ENCODE results near the gene LIPK. TPM values are rescaled to one million over a fixed set of nuclear protein-coding genes. Genes with fewer than 3 reads are reported as not detected.

LIPK gene
- total and polyA plus RNA-seq, 9 of the 15 experiments (the other 6 are each of a cell fraction or from before 2014, with no cell fraction given), result not detected

DNA sequence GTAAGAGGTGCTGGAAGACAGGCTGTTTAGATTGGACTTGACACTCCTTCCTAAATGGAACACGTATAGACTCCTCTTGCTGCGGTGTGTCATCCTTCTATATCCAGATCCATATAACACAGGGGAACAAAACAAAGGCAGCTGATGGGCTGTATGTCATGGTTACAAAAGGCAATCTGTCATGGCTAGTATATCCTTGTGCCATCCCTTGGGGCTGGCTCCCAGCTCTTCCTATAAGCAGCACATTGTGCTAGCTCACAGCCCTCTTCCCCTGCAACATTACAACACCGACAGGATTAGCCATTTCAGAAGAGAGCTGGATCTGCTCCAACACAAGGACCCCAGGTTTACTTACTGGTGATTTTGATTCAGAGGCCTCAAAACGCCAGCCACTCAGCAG lies 15.3 kb downstream of the LIPK start (continued):
- TF ChIP-seq IRF9 (tag; IDR thresholded peaks at IDR 0.05), result no peak

GRCh38 chr10:88725798-88726197 lies 19.7 kb downstream of the LIPK start:
- no peaks in the 10 kb centered on the region for H4K20me1 ChIP-seq (replicated peaks; ENCODE audit: control insufficient read depth, insufficient read depth, low read length)
- no peaks in the 10 kb centered on the region for H3K79me2 ChIP-seq (ENCODE audit: control insufficient read depth, insufficient read depth, low read length)
- DNase-seq (ENCODE audit: extremely low read depth in 1 of 4, low spot score in 3 of 4) (no peak), FAIRE-seq (no peak), ATAC-seq (no peak)
- no peak overlapping the region for H3K27ac ChIP-seq (ENCODE audit: extremely low read depth, low read depth, low read length)
- no peak overlapping the region for H3K4me3 ChIP-seq
- TF ChIP-seq ZFP30 (CRISPR knock-in tag; IDR thresholded peaks at IDR 0.05; ENCODE audit: borderline replicate concordance) (no peak), POLR3G (IDR thresholded peaks at IDR 0.05; ENCODE audit: extremely low read depth, insufficient read length, insufficient replicate concordance) (no peak), YY1 (IDR thresholded peaks at IDR 0.05; ENCODE audit: borderline replicate concordance in 1 of 3, control insufficient read depth in 1 of 3, extremely low read depth in 1 of 3, insufficient read depth in 3 of 3, insufficient read length in 1 of 3, insufficient replicate concordance in 2 of 3, low read depth in 1 of 3, low read length in 2 of 3) (no peak), HES1 (IDR thresholded peaks at IDR 0.05; ENCODE audit: low read depth) (no peak), ZNF511 (CRISPR knock-in tag; IDR thresholded peaks at IDR 0.05) (no peak), ZNF77 (CRISPR knock-in tag; IDR thresholded peaks at IDR 0.05) (no peak), GTF2B (IDR thresholded peaks at IDR 0.05; ENCODE audit: extremely low read depth, insufficient read length) (no peak), RBBP5 (IDR thresholded peaks at IDR 0.05; ENCODE audit: borderline replicate concordance, insufficient read depth, low read length, poor library complexity, severe bottlenecking) (no peak), NCOA2 (IDR thresholded peaks at IDR 0.05; ENCODE audit: partially characterized antibody in 2 of 2) (no peak), RBM14 (IDR thresholded peaks at IDR 0.05; ENCODE audit: borderline replicate concordance, insufficient read depth, low read depth, low read length) (no peak), ZSCAN29 (IDR thresholded peaks at IDR 0.05) (no peak)
- TF ChIP-seq, protein P1, sequence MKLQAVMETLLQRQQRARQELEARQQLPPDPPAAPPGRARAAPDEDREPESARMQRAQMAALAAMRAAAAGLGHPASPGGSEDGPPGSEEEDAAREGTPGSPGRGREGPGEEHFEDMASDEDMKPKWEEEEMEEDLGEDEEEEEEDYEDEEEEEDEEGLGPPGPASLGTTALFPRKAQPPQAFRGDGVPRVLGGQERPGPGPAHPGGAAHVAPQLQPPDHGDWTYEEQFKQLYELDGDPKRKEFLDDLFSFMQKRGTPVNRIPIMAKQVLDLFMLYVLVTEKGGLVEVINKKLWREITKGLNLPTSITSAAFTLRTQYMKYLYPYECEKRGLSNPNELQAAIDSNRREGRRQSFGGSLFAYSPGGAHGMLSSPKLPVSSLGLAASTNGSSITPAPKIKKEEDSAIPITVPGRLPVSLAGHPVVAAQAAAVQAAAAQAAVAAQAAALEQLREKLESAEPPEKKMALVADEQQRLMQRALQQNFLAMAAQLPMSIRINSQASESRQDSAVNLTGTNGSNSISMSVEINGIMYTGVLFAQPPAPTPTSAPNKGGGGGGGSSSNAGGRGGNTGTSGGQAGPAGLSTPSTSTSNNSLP (IDR thresholded peaks at IDR 0.05; ENCODE audit: borderline replicate concordance, low read depth, low read length), result no peak
- TF ChIP-seq, protein P2, sequence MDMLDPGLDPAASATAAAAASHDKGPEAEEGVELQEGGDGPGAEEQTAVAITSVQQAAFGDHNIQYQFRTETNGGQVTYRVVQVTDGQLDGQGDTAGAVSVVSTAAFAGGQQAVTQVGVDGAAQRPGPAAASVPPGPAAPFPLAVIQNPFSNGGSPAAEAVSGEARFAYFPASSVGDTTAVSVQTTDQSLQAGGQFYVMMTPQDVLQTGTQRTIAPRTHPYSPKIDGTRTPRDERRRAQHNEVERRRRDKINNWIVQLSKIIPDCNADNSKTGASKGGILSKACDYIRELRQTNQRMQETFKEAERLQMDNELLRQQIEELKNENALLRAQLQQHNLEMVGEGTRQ (CRISPR knock-in tag; IDR thresholded peaks at IDR 0.05), result no peak
- H3K27me3 ChIP-seq (ENCODE audit: control insufficient read depth in 2 of 2, insufficient read depth in 2 of 2, low read length in 2 of 2), result no peaks in the 10 kb centered on the region
- in situ Hi-C loops (cut with MboI), result no loop called here
- H3K9ac ChIP-seq (ENCODE audit: insufficient read depth in 1 of 2, low read depth in 2 of 2, low read length in 2 of 2), result no peak overlapping the region
- ChIA-PET POLR2A (no interaction called here), CTCF (ENCODE audit: low intra/inter-chr PET ratio) (no interaction called here)
- no peaks in the 10 kb centered on the region for H3K36me3 ChIP-seq (ENCODE audit: control insufficient read depth, insufficient read depth, low read length)
- H3K4me1 ChIP-seq (replicated peaks in 1 of 2; ENCODE audit: control insufficient read depth in 2 of 2, insufficient read depth in 2 of 2, low read length in 2 of 2), result no peaks in the 10 kb centered on the region
- H3K9me3 ChIP-seq (replicated peaks; ENCODE audit: control insufficient read depth, insufficient read depth, low read depth, low read length), result no peaks in the 10 kb centered on the region
- H3K9me1 ChIP-seq (ENCODE audit: control insufficient read depth, insufficient read depth, low read length), result no peaks in the 10 kb centered on the region
- 0% methylated on average over 1 of the region's 1 CpG for WGBS (ENCODE audit: insufficient coverage, low coverage, missing lambda C conversion rate)
- H2AFZ ChIP-seq (ENCODE audit: low read depth, low read length), result no peak overlapping the region
- intact Hi-C loops (cut with micrococcal nuclease), result no loop called here
- no TSS peak for BruUV-seq (replicated peaks)
- no peak overlapping the region for H3K4me2 ChIP-seq (ENCODE audit: insufficient read depth, low read length)

Measured in K562 (cell line).